GM18868 (cell line): Measurements from ENCODE around the gene TAGAP.

Experiments used
- ATAC-seq: cut with Tn5 transposase; IDR thresholded peaks from one replicate; pipeline ENCODE4 v1.9.1; 2021; ENCODE audit warnings: mild to moderate bottlenecking, moderate library complexity; ENCODE audit not compliant: unreplicated experiment

Gene TAGAP

GRCh38 chr6:159044899-159045727 lies at the start of gene TAGAP:
TAGAP (minus strand) TSS chr6:159044991; CDS start chr6:159044146, 845 bp downstream.
- peak; percentile 92 for ATAC-seq

- no peak for ATAC-seq
Observed at GRCh38 chr6:159093609-159094443, 49.0 kb upstream of the TAGAP start.

- ATAC-seq, result no peak
Observed at GRCh38 chr6:159092631-159093030, 47.8 kb upstream of the TAGAP start.

- ATAC-seq, result no peak
Observed at GRCh38 chr6:159090530-159091480, 46.0 kb upstream of the TAGAP start.

GRCh38 chr6:159089909-159090308 lies 45.1 kb upstream of the TAGAP start:
- ATAC-seq, result no peak

- no peak for ATAC-seq
Observed at GRCh38 chr6:159089443-159089842, 44.7 kb upstream of the TAGAP start.

GRCh38 chr6:159086033-159086618 lies 41.3 kb upstream of the TAGAP start:
- ATAC-seq, result no peak

GRCh38 chr6:159085396-159085895 lies 40.7 kb upstream of the TAGAP start:
- ATAC-seq, result no peak

GRCh38 chr6:159084493-159085091 lies 39.8 kb upstream of the TAGAP start:
- ATAC-seq, result no peak

- no peak for ATAC-seq
Observed at GRCh38 chr6:159083146-159083545, 38.4 kb upstream of the TAGAP start.

GRCh38 chr6:159082039-159082815 lies 37.4 kb upstream of the TAGAP start:
- no peak for ATAC-seq

GRCh38 chr6:159080217-159080976 lies 35.6 kb upstream of the TAGAP start:
- ATAC-seq, result peak; percentile 75

GRCh38 chr6:159079367-159079766 lies 34.6 kb upstream of the TAGAP start:
- ATAC-seq, result no peak

GRCh38 chr6:159077123-159077522 lies 32.3 kb upstream of the TAGAP start:
- no peak for ATAC-seq

GRCh38 chr6:159075506-159076228 lies 30.9 kb upstream of the TAGAP start:
- no peak for ATAC-seq

GRCh38 chr6:159074876-159075275 lies 30.1 kb upstream of the TAGAP start:
- no peak for ATAC-seq

GRCh38 chr6:159074120-159074684 lies 29.4 kb upstream of the TAGAP start:
- ATAC-seq, result peak; percentile 51
